MM.1S (cell line): Measurements from ENCODE around the gene TKTL1.

ENCODE experiments used
- DNase-seq: peaks from one replicate; pipeline ENCODE4 v3.0.0-alpha.2; 2015
- H2AFZ ChIP-seq: fragments of 300-600 bp; sonication (generic); 2 replicates; pipeline ENCODE4 v1.6.0; 2016; ENCODE audit warnings: antibody characterized with exemption, low read length
- H3F3A ChIP-seq: fragments of 300-600 bp; sonication (generic); 2 replicates; pipeline ENCODE4 v1.6.1; 2016; ENCODE audit warnings: mild to moderate bottlenecking, antibody characterized with exemption, low read length, moderate library complexity, mixed read lengths; ENCODE audit not compliant: insufficient read depth
- H3K27ac ChIP-seq: fragments of 300-600 bp; sonication (generic); 2 replicates; pipeline ENCODE4 v1.5.1; 2016; ENCODE audit warnings: mild to moderate bottlenecking, low read length
- H3K27me3 ChIP-seq: fragments of 300-600 bp; sonication (generic); replicated peaks from 2 replicates; pipeline ENCODE4 v1.6.0; 2016; ENCODE audit warnings: low read length; ENCODE audit not compliant: insufficient read depth
- H3K36me3 ChIP-seq: fragments of 300-600 bp; sonication (generic); replicated peaks from 2 replicates; pipeline ENCODE4 v1.6.1; 2016; ENCODE audit warnings: mild to moderate bottlenecking, low read length, mixed read lengths; ENCODE audit not compliant: insufficient read depth
- H3K4me1 ChIP-seq: fragments of 300-600 bp; sonication (generic); 2 replicates; pipeline ENCODE4 v1.6.1; 2016; ENCODE audit warnings: low read length, mixed read lengths
- H3K4me2 ChIP-seq: fragments of 300-600 bp; sonication (generic); 2 replicates; pipeline ENCODE4 v1.6.0; 2016; ENCODE audit warnings: low read depth, low read length
- H3K4me3 ChIP-seq: fragments of 300-600 bp; sonication (generic); 2 replicates; pipeline ENCODE4 v1.5.1; 2016; ENCODE audit warnings: low read length, mixed read lengths
- H3K79me2 ChIP-seq: fragments of 300-600 bp; sonication (generic); 2 replicates; pipeline ENCODE4 v1.6.1; 2016; ENCODE audit warnings: mixed run types, low read length, mixed read lengths
- H3K9ac ChIP-seq: fragments of 300-600 bp; sonication (generic); 2 replicates; pipeline ENCODE4 v1.6.1; 2016; ENCODE audit warnings: low read length, mixed read lengths
- H3K9me2 ChIP-seq: fragments of 300-600 bp; sonication (generic); replicated peaks from 2 replicates; pipeline ENCODE4 v1.6.1; 2016; ENCODE audit warnings: mild to moderate bottlenecking, low read length, mixed read lengths; ENCODE audit not compliant: insufficient read depth
- H3K9me3 ChIP-seq: fragments of 300-600 bp; sonication (generic); replicated peaks from 2 replicates; pipeline ENCODE4 v1.6.1; 2016; ENCODE audit warnings: mild to moderate bottlenecking, low read length, mixed read lengths; ENCODE audit not compliant: insufficient read depth
- H4K20me1 ChIP-seq: fragments of 300-600 bp; sonication (generic); 2 replicates; pipeline ENCODE4 v1.6.1; 2016; ENCODE audit warnings: mild to moderate bottlenecking, low read length, moderate library complexity, mixed read lengths; ENCODE audit not compliant: insufficient read depth
- CTCF ChIP-seq: fragments of 300-600 bp; sonication (generic); IDR thresholded peaks from 2 replicates; pipeline ENCODE4 v1.5.1; 2016; ENCODE audit warnings: antibody characterized with exemption, low read length, mixed read lengths
- EZH2 ChIP-seq: fragments of 300-600 bp; sonication (generic); optimal IDR thresholded peaks from 2 replicates; pipeline ENCODE3; 2017; ENCODE audit warnings: low read depth, mild to moderate bottlenecking, antibody characterized with exemption, low read length, mixed read lengths
- EZH2phosphoT487 ChIP-seq: fragments of 300-600 bp; sonication (generic); IDR thresholded peaks from 2 replicates; pipeline ENCODE4 v1.6.1; 2018; ENCODE audit warnings: antibody characterized with exemption, low read length

TKTL1 gene

GRCh38 chrX:154310616-154311536 lies 15.3 kb downstream of the TKTL1 start:
- Histone ChIP-seq H3K4me3 (no peak overlapping the region), H3K27me3 (no peaks in the 10 kb centered on the region), H3K27ac (no peak overlapping the region), H3K4me1 (peaks cover 5% of the 10 kb centered on the region; the same call in 1 of the 2 replicates), H2AFZ (no peak overlapping the region), H3K79me2 (no peaks in the 10 kb centered on the region), H4K20me1 (no peaks in the 10 kb centered on the region), H3K9me3 (no peaks in the 10 kb centered on the region), H3K36me3 (no peaks in the 10 kb centered on the region), H3F3A (no peaks in the 10 kb centered on the region), H3K4me2 (no peak overlapping the region), H3K9ac (no peak overlapping the region), H3K9me2 (no peaks in the 10 kb centered on the region)
- no peak for DNase-seq
- TF ChIP-seq CTCF = no peak
- TF ChIP-seq EZH2 = no peak

DNA sequence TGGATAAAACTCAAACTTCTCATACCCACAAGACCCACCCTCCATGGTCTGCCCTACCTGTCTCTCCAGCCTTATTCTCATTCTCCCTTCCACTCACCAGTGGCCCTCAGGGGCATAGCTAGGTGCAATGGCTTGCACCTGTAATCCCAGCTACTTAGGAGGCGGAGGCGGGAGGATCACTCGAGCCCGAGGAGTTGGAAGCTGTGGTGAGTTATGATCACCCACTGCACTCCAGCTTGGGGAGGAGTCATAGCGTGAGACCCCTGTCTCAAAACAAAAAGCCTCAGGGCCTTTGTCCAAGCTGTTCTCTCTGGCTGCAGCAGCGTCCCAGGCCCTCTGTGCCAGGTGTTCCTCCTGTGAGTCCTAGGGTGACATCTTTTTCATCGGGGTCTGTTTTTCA lies 16.5 kb downstream of the TKTL1 start:
- Histone ChIP-seq H3K4me2 (no peak overlapping the region), H2AFZ (no peak overlapping the region), H3K9ac (no peak overlapping the region), H3K4me3 (no peak overlapping the region), H3K4me1 (peaks cover 5% of the 10 kb centered on the region; the same call in 1 of the 2 replicates), H3F3A (no peaks in the 10 kb centered on the region), H4K20me1 (no peaks in the 10 kb centered on the region), H3K79me2 (no peaks in the 10 kb centered on the region), H3K27me3 (no peaks in the 10 kb centered on the region), H3K27ac (no peak overlapping the region), H3K9me3 (no peaks in the 10 kb centered on the region), H3K36me3 (no peaks in the 10 kb centered on the region), H3K9me2 (no peaks in the 10 kb centered on the region)
- TF ChIP-seq CTCF = no peak
- no peak for TF ChIP-seq EZH2phosphoT487
- no peak for TF ChIP-seq EZH2
- no peak for DNase-seq

- no peak overlapping the region for H3K4me2 ChIP-seq
- no peak for TF ChIP-seq EZH2phosphoT487
- TF ChIP-seq EZH2 = no peak
- TF ChIP-seq CTCF = no peak
- DNase-seq = no peak
Measured at GRCh38 chrX:154313147-154313546, 17.6 kb downstream of the TKTL1 start.

More at GRCh38 chrX:154313147-154313546, 17.6 kb downstream of the TKTL1 start:
- H2AFZ ChIP-seq = no peak overlapping the region
- H3K4me3 ChIP-seq = no peak overlapping the region
- no peaks in the 10 kb centered on the region for H3K9me2 ChIP-seq
- H3F3A ChIP-seq = no peaks in the 10 kb centered on the region
- H3K9ac ChIP-seq = no peak overlapping the region
- no peaks in the 10 kb centered on the region for H3K27me3 ChIP-seq
- H3K27ac ChIP-seq = no peak overlapping the region
- H3K79me2 ChIP-seq = no peaks in the 10 kb centered on the region
- H3K36me3 ChIP-seq = no peaks in the 10 kb centered on the region
- no peaks in the 10 kb centered on the region for H3K9me3 ChIP-seq
- no peaks in the 10 kb centered on the region for H4K20me1 ChIP-seq
- peaks cover 4% of the 10 kb centered on the region; the same call in 1 of the 2 replicates for H3K4me1 ChIP-seq
